Measurements from ENCODE around the gene LPAR3.

GRCh38 chr1:84833194-84833593 lies 59.8 kb downstream of the LPAR3 start:
- TF ChIP-seq CTCF (IDR thresholded peaks at IDR 0.05), result no peak
- no peak for TF ChIP-seq EZH2phosphoT487 (IDR thresholded peaks at IDR 0.05)
- TF ChIP-seq EZH2 (IDR thresholded peaks at IDR 0.05), result no peak
